Memory B cell (primary cell): ENCODE measurements around the gene XRCC3.

Experiments used
- ATAC-seq: fragments of 150-1000 bp; cut with Tn5 transposase; 2 replicates; pipeline ENCODE4 v1.10.0; 2021; ENCODE audit warnings: low read depth, mild to moderate bottlenecking, moderate library complexity
- DNase-seq, 2 donors: peaks; one replicate each; pipeline ENCODE4 v3.0.0; 2022; ENCODE audit warnings: low spot score in 2 of 2
- H3K27ac Mint-ChIP-seq: one replicate; pipeline ENCODE4 v1.8.0; 2022; ENCODE audit warnings: mild to moderate bottlenecking, moderate library complexity, mixed read lengths
- H3K27me3 Mint-ChIP-seq: one replicate; pipeline ENCODE4 v1.8.0; 2022; ENCODE audit warnings: mixed read lengths
- H3K36me3 Mint-ChIP-seq: one replicate; pipeline ENCODE4 v1.8.0; 2022; ENCODE audit warnings: mild to moderate bottlenecking, mixed read lengths
- H3K4me1 Mint-ChIP-seq: one replicate; pipeline ENCODE4 v1.8.0; 2022; ENCODE audit warnings: mixed read lengths
- H3K4me3 Mint-ChIP-seq: one replicate; pipeline ENCODE4 v1.8.0; 2022; ENCODE audit warnings: mild to moderate bottlenecking, moderate library complexity, mixed read lengths
- H3K9me3 Mint-ChIP-seq: one replicate; pipeline ENCODE4 v1.8.0; 2022; ENCODE audit warnings: mixed read lengths

XRCC3 gene

DNA sequence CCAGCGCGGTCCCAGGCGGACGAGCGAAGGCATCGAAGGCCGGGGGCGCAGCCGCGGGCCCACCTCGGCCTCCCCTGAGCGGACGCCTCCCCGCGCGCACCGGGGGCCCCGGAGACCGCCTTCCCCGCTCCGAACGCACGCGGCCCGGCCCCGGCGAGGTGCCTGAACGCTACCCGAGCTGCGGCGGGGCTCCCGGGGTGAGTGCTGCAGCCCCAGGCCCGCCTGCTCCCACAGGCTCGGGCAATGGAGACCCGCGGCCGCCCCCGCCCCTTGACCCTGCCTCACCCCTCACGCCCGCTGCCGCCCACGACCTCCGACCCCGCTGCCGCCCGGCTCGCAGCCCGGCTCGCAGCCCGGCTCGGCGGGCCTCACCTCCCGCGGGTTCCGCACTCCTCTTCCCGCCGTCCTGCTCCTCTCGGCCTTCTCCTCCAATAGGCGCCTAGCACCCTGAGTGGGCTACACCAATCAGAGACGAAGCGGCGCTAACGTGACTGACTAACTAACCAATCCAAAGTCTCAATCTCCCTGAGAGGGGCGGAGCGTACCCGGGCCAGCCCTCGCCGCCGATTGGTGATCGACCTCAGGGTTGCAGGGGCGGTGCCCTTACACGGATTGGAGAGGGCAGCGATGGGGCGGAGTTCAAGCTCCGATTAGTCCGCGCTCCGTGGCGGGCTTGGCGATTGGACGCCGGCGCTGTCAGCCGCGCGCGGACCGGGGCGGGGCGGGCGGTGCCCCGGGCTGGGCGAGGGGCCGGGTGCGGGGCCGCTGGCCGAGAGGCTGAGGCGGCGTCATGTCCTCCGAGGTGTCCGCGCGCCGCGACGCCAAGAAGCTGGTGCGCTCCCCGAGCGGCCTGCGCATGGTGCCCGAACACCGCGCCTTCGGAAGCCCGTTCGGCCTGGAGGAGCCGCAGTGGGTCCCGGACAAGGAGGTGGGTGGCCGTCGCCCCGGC is at the start of gene XRCC3, which contains the start of gene ZFYVE21:
Gene XRCC3 (minus strand): TSS at position 400 of the 949 bp plus-strand sequence. CDS start 4,364 bp downstream, outside the sequence.
Gene ZFYVE21 (plus strand): TSS at position 759 of the 949 bp plus-strand sequence. CDS start 32 bp downstream, at position 791.
- DNase-seq: peak; percentile 97 to 99
- peak within 1 kb of the TSS; percentile 98 for H3K4me3 Mint-ChIP-seq
- ATAC-seq: peak; percentile 93
- peak within 1 kb of the TSS; percentile 91 for H3K27ac Mint-ChIP-seq
- peaks cover 26% of the 10 kb centered on the region for H3K4me1 Mint-ChIP-seq
- no peaks in the 10 kb centered on the region for H3K9me3 Mint-ChIP-seq
- no peaks in the 10 kb centered on the region for H3K27me3 Mint-ChIP-seq
- H3K36me3 Mint-ChIP-seq: no peaks in the 10 kb centered on the region

DNA sequence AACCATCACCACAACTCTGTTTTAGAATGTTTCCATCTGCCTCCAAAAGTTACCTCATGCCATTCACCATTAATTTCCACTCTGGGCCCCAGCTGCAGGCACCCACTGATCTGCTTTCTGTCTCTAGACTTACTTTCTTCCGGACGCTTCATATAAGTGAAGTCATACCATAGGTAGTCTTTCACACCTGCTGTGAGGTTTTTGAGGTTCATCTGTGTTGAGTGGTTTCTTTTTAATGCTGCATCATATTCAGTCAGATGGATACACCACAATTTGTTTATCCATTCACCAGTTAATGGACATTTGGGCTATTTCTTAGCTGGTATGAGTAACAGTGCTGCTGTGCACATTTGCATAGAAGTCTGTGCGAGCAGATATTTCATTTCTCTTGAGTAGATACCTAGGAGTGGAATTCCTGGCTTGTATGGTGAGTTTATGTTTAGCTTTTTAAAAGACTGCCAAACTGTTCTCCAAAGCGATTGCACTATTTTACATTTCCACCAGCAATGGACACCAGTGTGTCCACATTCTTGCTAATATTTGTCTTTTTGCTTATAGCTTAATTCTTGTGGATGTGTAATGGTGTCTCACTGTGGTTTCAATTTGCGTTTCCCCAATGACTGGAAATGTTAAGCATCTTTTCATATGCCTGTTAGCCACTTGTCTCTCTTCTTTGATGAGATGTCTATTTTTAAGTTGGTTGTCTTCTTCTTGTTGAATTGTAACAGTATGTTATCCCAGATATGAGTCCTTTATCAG is 48.7 kb upstream of the XRCC3 start:
- Mint-ChIP-seq H3K4me3 (no peak overlapping the region), H3K9me3 (peaks cover 1% of the 10 kb centered on the region), H3K27ac (no peak overlapping the region), H3K36me3 (peaks cover 11% of the 10 kb centered on the region), H3K27me3 (no peaks in the 10 kb centered on the region), H3K4me1 (peaks cover 18% of the 10 kb centered on the region)
- DNase-seq: no peak
- peak; percentile 69 for ATAC-seq

DNA sequence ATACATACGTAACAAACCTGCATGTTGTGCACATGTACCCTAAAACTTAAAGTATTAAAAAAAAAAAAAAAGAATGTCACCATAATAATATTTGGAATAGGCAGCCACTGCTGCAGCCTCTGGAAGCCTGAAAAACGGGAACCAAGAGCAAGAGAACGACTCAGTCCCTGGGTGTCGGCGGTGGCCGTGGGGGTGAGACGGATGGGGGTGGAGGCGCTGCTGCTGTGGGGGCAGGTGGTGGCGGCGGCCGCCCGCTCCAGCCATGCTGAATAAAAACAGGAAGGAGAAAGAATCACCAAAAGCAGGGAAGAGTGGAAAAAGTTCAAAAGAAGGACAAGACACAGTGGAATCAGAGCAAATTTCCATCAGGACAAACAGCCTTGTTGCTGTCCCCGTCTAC is 47.3 kb upstream of the XRCC3 start:
- ATAC-seq (no peak), DNase-seq (no peak)
- Mint-ChIP-seq H3K4me3 (peak overlapping the region; percentile 44), H3K4me1 (peaks cover 18% of the 10 kb centered on the region), H3K27me3 (no peaks in the 10 kb centered on the region), H3K36me3 (peaks cover 8% of the 10 kb centered on the region), H3K27ac (no peak overlapping the region), H3K9me3 (peaks cover 1% of the 10 kb centered on the region)

DNA sequence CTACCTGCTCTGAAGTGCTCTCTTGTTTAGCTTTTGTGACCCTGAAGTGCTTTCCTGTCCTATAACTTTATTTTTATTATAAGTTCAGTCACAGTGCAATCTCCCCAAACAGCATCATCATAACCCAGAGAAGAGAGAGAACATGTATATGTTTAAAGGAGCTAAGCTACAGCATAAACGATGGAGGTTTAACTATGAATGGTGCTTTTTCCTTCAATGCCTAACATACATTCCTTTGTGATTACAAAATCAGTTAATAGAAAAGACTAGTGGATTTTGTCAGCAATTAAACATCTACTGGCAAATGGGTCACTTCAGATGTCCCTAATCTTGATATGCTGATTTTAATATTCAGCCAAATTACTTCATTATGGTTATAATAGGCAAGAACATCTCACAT is 46.8 kb upstream of the XRCC3 start:
- ATAC-seq (no peak), DNase-seq (no peak)
- Mint-ChIP-seq H3K9me3 (peaks cover 1% of the 10 kb centered on the region), H3K27ac (no peak overlapping the region), H3K4me3 (no peak overlapping the region), H3K36me3 (peaks cover 6% of the 10 kb centered on the region), H3K4me1 (peaks cover 18% of the 10 kb centered on the region), H3K27me3 (no peaks in the 10 kb centered on the region)

DNA sequence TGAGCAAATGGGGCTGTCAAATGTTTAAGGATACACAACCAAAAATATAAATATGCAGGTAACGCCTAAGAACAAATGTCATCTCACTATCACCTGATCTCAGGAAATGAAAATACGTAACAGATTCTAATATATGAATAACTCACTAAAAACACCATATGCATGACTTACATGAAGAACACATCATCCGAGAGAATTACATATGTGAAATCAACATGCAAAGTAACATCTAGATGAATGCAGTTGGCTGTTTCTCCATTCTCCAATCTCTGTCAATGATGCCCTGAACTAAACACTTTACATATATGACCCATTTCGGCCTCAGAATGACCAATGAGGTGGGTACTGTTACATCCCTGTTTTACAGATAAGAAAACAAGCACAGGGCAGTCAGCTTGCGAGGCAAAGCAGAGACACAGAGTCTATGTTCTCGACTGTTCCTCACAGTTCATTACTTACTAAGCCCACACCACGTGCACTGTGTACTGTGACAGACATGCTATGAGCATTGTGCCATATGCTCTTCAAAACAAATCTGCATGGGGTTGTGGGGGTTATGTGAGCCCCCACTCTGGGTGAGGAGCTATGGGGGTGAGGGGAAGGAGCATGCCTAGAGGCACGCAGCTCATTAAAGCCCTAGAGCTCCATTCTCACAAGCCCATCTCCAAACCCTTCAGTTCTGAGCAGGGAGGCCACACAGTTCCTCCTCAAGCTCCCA is 43.0 kb upstream of the XRCC3 start:
- Mint-ChIP-seq H3K27ac (no peak overlapping the region), H3K4me3 (no peak overlapping the region), H3K36me3 (no peaks in the 10 kb centered on the region), H3K27me3 (no peaks in the 10 kb centered on the region), H3K9me3 (no peaks in the 10 kb centered on the region), H3K4me1 (peaks cover 7% of the 10 kb centered on the region)
- ATAC-seq: no peak
- DNase-seq: no peak

DNA sequence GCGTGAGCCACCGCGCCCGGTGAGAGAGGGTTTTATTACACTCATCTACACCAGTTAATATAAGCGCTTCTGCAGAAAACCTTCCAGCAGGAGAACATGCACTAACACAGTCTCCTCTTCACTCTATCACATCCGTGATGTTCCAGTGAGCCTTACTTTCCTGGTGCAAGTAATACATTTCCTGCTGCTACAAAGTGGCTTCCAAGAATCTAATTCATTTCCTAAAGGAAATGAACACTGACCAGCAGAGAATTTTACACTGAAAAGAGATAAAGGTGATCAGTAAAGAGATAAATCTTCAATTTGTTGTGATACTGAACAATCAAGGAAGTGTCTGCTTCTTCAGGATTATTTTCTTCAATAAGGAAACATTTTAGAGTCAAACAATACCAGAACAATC is 39.8 kb upstream of the XRCC3 start:
- H3K9me3 Mint-ChIP-seq: no peaks in the 10 kb centered on the region
- H3K27ac Mint-ChIP-seq: no peak overlapping the region
- H3K4me1 Mint-ChIP-seq: no peaks in the 10 kb centered on the region
- no peak overlapping the region for H3K4me3 Mint-ChIP-seq
- ATAC-seq (no peak), DNase-seq (no peak)
- H3K27me3 Mint-ChIP-seq: no peaks in the 10 kb centered on the region
- no peaks in the 10 kb centered on the region for H3K36me3 Mint-ChIP-seq

DNA sequence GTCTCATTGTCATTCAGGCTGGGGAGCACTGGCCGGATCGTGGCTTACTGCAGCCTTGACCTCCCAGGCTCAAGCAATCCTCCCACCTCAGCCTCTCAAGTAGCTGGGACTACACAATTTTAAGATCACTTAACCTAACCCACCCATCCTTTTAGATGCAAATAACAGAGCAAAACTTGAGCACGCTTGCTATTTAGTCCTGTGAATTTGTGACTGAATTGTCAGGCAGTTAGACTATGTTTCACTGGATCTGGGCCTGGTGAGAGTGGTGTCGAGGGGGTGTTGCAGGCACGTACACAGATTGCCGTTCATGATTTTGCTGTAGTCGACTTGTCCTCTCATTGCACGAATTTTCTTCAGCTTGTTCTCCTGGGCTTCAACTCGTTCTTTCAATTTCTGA is 38.5 kb upstream of the XRCC3 start:
- Mint-ChIP-seq H3K9me3 (no peaks in the 10 kb centered on the region), H3K27me3 (no peaks in the 10 kb centered on the region), H3K4me3 (no peak overlapping the region), H3K4me1 (no peaks in the 10 kb centered on the region), H3K36me3 (peaks cover 4% of the 10 kb centered on the region), H3K27ac (no peak overlapping the region)
- DNase-seq (no peak), ATAC-seq (no peak)

DNA sequence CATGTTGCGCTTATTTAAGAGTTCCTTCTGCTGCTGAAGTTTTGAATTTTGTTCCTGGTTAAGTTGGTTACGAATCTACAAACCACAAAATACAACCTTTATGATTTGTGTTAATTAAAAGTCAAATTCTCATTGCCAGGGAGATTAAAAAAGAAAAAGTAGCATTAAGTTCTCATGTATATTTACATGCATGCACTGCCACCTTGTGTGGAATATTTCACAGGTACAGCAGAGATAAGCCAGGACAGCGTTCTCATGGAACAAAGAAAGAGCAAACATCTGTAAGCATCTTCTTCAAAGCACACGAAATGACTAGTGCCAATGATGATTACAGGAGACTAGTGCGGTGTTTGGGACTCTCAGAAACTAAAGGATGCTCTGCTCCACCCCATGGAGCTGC is 34.6 kb upstream of the XRCC3 start:
- no peak for ATAC-seq
- no peaks in the 10 kb centered on the region for H3K27me3 Mint-ChIP-seq
- H3K27ac Mint-ChIP-seq: no peak overlapping the region
- H3K36me3 Mint-ChIP-seq: peaks cover 4% of the 10 kb centered on the region
- no peak for DNase-seq
- H3K4me1 Mint-ChIP-seq: no peaks in the 10 kb centered on the region
- no peak overlapping the region for H3K4me3 Mint-ChIP-seq
- no peaks in the 10 kb centered on the region for H3K9me3 Mint-ChIP-seq

DNA sequence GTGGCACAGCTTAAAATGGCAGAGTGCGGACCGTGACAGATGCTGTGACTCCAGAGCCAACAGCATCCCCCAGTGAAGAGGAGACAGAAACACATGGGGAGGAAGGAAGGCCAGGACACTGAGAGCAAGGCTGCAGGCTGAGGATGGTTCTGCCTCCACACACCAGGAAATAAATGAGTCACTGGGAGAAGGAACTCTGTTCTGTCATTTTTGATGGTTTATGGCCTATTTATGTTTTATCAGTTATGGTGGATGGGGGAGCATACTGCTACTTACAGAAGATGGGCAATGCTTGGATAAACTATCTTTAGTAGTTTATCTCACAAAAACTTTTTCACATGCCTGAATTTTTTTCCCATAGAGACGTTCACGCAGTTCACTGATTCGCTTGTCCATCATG is 34.2 kb upstream of the XRCC3 start:
- H3K4me3 Mint-ChIP-seq: no peak overlapping the region
- DNase-seq (no peak), ATAC-seq (no peak)
- no peaks in the 10 kb centered on the region for H3K9me3 Mint-ChIP-seq
- no peaks in the 10 kb centered on the region for H3K4me1 Mint-ChIP-seq
- no peak overlapping the region for H3K27ac Mint-ChIP-seq
- no peaks in the 10 kb centered on the region for H3K27me3 Mint-ChIP-seq
- H3K36me3 Mint-ChIP-seq: peaks cover 4% of the 10 kb centered on the region

DNA sequence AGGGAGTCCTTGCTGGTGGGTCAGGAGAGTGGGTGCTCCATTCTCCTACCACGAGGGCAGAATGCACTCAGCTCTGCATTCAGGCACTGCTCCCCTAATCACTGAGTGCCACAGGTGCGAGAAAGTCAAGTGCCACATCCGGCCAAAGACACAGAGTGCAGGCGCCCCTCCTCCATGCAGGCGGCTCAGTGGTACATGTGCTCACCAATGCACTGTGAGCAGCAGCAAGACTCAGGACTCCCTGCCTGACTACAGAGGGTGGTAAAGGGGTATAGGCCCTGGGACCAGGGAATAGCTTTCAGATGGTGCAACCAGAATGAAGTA is 33.2 kb upstream of the XRCC3 start:
- Mint-ChIP-seq H3K9me3 (no peaks in the 10 kb centered on the region), H3K36me3 (peaks cover 4% of the 10 kb centered on the region), H3K4me3 (no peak overlapping the region), H3K27ac (no peak overlapping the region), H3K4me1 (no peaks in the 10 kb centered on the region), H3K27me3 (no peaks in the 10 kb centered on the region)
- DNase-seq (no peak), ATAC-seq (peak; percentile 68)

DNA sequence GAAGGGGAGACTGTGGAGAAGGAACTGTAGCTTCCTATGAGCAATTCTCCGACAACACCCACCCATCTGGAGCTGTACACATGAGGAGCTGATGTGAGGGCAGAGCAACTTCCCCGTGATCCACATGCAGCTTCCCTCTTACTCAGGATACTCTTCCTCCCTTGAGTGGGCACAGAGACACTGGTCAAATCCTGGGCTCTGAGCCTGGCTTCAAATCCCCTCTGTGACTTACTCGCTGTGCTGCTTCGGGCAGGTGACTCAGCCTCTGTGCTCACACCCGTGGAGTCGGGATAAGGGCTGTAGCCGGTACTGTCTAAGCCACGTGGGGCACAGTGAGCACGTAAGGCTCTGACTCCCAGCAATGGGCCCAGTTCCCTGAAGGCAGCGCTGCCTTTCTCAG is 31.4 kb upstream of the XRCC3 start:
- Mint-ChIP-seq H3K27me3 (no peaks in the 10 kb centered on the region), H3K9me3 (no peaks in the 10 kb centered on the region), H3K36me3 (peaks cover 6% of the 10 kb centered on the region), H3K27ac (no peak overlapping the region), H3K4me3 (no peak overlapping the region), H3K4me1 (no peaks in the 10 kb centered on the region)
- ATAC-seq: no peak
- DNase-seq: no peak

DNA sequence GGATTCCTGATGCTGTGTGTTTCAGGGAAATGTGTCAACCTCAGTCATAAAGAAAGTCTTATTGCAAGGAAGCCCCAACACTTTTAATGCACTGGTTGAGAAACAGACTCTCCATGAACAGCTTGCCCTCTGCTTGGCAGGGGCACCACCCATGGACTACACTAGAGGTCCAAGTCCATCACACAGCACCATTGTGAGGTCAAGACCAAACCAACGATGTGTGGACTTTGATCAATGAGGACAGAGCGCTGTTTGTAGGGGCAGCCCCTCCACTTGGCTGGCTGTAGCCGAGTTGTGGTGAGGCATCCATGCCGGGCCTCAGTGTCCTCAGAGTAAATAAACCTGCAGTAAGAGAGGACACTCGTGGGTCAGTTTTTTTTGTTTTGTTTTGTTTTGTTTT is 30.2 kb upstream of the XRCC3 start:
- no peak for ATAC-seq
- Mint-ChIP-seq H3K36me3 (peaks cover 6% of the 10 kb centered on the region), H3K4me1 (no peaks in the 10 kb centered on the region), H3K27ac (no peak overlapping the region), H3K9me3 (no peaks in the 10 kb centered on the region), H3K4me3 (no peak overlapping the region), H3K27me3 (no peaks in the 10 kb centered on the region)
- no peak for DNase-seq

DNA sequence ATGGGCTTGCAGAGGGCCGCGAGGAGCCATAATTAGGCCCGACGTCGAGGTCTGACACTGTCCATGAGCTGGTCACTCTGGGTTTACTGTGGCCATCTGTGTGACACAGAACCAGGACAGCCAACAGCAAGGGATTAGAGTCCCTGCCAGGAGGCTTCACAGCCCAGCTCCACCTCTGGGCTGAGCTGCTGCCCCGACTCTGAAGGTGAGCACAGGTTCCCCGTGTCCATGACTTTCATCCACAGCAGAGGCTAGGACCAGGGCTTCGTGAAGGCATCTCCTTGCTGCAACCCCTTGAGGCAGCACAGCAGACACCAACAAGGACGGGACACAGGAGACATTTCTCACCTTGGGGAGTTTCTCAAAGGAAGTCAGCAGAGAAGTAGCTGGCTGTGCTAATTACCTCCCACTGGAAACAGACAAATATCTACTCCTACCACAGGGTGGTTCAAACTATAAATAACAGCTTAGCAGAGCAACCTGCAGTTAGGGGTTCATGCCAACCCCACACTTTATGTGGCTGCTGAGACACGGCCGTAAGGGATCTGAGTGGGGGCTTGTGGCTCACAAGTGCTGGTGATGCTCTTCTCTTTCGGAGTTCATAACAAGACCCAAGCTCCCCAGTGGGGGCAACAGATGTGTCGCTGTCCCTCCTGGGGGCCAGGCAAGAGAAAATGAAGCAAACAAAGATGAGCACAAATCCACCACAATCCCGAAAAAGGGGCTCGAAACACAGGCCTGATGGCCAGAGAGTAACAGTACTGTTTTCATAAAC is 29.6 kb upstream of the XRCC3 start:
- peaks cover 7% of the 10 kb centered on the region for H3K36me3 Mint-ChIP-seq
- no peak for DNase-seq
- H3K27ac Mint-ChIP-seq: no peak overlapping the region
- no peak overlapping the region for H3K4me3 Mint-ChIP-seq
- no peaks in the 10 kb centered on the region for H3K9me3 Mint-ChIP-seq
- no peaks in the 10 kb centered on the region for H3K27me3 Mint-ChIP-seq
- H3K4me1 Mint-ChIP-seq: no peaks in the 10 kb centered on the region
- ATAC-seq: no peak
